Epithelial cell of prostate (primary cell): ENCODE results near the gene TRIM15.
"Not testable (repeated sequence)": the region's sequence is repeated elsewhere in the genome, so short reads cannot be mapped to it uniquely, and the experiment has no call there.

Experiments used
- DNase-seq: peaks from one replicate; pipeline ENCODE4 v3.0.0-alpha.2; 2011; ENCODE audit warnings: low read depth, low spot score
- H3K27ac ChIP-seq: fragments of 450-650 bp; 2 replicates; pipeline ENCODE4 v1.5.1; 2017; ENCODE audit warnings: mild to moderate bottlenecking

Gene TRIM15

GRCh38 chr6:30221395-30221794, 58.0 kb downstream of the TRIM15 start:
- H3K27ac ChIP-seq, DNase-seq: not testable (repeated sequence)

- not testable (repeated sequence) for DNase-seq, H3K27ac ChIP-seq
These were observed 58.6 kb downstream of the TRIM15 start for GRCh38 chr6:30221956-30222355.
